Stimulated activated memory B cell treated with anti-CD40 and anti-IgM and Interleukin-4, amounts not matched to agents 10 μg/mL and 1 μg/mL and 100 μg/mL, for 72 hours (primary cell): Measurements from ENCODE around the gene RWDD3.

ENCODE experiments used
- ATAC-seq: fragments of 150-1000 bp; cut with Tn5 transposase; 2 replicates; pipeline ENCODE4 v1.10.0; 2021
- H3K27ac Mint-ChIP-seq: one replicate; pipeline ENCODE4 v1.8.0; 2022; ENCODE audit warnings: mild to moderate bottlenecking, mixed read lengths
- H3K27me3 Mint-ChIP-seq: one replicate; pipeline ENCODE4 v1.8.0; 2022; ENCODE audit warnings: mixed read lengths
- H3K36me3 Mint-ChIP-seq: one replicate; pipeline ENCODE4 v1.8.0; 2022; ENCODE audit warnings: mixed read lengths
- H3K4me1 Mint-ChIP-seq: one replicate; pipeline ENCODE4 v1.8.0; 2022; ENCODE audit warnings: mixed read lengths
- H3K4me3 Mint-ChIP-seq: one replicate; pipeline ENCODE4 v1.8.0; 2022; ENCODE audit warnings: mild to moderate bottlenecking, moderate library complexity, mixed read lengths
- H3K9me3 Mint-ChIP-seq: one replicate; pipeline ENCODE4 v1.8.0; 2022; ENCODE audit warnings: mixed read lengths

RWDD3 gene

GRCh38 chr1:95287081-95287480 is 53.1 kb downstream of the RWDD3 start:
- no peak overlapping the region for H3K4me3 Mint-ChIP-seq
- H3K9me3 Mint-ChIP-seq = no peaks in the 10 kb centered on the region

GRCh38 chr1:95287825-95288224 is 53.8 kb downstream of the RWDD3 start:
- no peak for ATAC-seq
- Mint-ChIP-seq H3K36me3 (no peaks in the 10 kb centered on the region), H3K9me3 (no peaks in the 10 kb centered on the region), H3K27ac (no peak overlapping the region), H3K27me3 (no peaks in the 10 kb centered on the region), H3K4me1 (no peaks in the 10 kb centered on the region), H3K4me3 (no peak overlapping the region)

More at GRCh38 chr1:95287081-95287480, 53.1 kb downstream of the RWDD3 start:
- no peak for ATAC-seq
- no peaks in the 10 kb centered on the region for H3K36me3 Mint-ChIP-seq
- H3K27me3 Mint-ChIP-seq = no peaks in the 10 kb centered on the region
- H3K4me1 Mint-ChIP-seq = no peaks in the 10 kb centered on the region
- H3K27ac Mint-ChIP-seq = no peak overlapping the region
